H54 (cell line): ENCODE results near the gene GORAB.
A peak's percentile ranks its signal among the peaks of the same experiment; 100 is the strongest.

Experiments used
- DNase-seq: peaks from one replicate; pipeline ENCODE4 v3.0.0; 2011; ENCODE audit warnings: low spot score, mixed read lengths; ENCODE audit not compliant: insufficient read length
- FAIRE-seq: peaks from 3 replicates; lab custom pipeline; 2011; peaks lifted over from hg19 to GRCh38; lab: Jason Lieb, UNC
- POLR2A ChIP-seq: IDR thresholded peaks from 2 replicates; pipeline ENCODE4 v1.6.1; 2011; ENCODE audit warnings: low read depth, mild to moderate bottlenecking, low read length

GORAB gene

DNA sequence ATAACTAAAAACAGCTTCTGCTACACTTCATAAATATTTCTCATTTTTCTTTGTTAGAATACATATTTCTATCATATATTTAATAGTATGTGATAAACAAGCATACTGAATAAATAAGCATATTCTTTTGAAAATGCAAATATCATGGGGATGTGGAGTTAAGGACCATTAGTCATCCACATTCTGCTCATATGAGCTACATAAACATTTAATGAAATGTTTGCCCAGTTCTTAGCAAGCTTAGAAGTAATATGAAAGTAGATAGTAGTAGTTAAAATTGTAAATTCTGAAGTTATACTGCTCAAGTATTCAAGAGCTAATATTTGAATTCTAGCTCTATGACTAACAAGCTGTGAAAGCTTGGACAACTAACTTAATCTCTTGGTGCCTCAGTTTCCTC lies 10.1 kb upstream of the GORAB start:
- TF ChIP-seq POLR2A, result no peak
- no peak for FAIRE-seq
- DNase-seq, result no peak

DNA sequence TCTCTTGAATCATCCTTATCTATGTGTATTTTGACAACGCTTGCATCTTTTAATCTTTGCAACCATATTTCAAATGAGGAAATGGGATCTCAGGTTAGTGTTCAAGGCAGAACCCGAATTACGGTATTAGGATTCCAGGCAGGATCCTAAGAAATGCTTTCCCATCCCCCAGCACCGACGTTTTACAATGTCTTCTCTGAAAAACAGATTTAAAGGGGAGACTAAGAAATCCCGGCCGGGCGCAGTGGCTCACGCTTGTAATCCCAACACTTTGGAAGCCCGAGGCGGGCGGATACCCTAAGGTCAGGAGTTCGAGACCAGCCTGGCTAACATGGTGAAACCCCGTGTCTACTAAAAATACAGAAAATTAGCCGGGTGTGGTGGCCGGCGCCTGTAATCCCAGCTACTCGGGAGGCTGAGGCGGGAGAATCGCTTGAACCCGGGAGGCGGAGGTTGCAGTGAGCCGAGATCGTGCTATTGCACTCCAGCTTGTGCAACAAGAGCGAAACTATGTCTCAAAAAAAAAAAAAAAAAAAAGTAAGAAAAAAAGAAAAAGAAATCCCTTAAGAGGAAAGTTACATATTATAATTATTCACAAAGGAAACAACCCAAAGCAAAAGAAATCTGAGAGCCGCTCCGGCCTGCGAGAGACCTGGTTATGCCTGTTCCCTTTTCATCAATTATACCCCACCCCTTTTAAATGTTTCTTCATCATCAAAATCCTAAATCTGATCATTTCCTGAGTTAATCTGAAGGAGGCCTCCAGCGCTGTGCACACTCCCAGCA lies 801 bp upstream of the GORAB start:
- no peak for DNase-seq
- FAIRE-seq, result no peak

DNA sequence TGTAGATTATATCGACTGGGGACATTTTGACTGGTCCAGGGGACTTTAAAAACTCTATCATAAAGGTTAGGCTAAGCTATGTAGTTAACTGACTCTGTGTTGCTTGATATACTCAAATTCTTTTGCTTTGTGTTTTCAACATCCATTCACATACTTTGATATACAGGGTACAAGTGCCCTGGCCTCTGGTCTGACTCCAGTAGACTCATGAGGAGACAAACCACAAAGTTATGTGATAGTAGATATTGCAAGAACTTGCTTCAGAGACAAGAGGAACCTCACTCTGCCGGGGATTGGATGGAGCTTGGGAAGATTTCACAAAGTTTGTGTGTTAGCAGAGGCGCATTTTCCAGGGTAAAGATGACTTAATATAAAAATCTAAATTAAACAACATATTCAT lies 1.3 kb downstream of the GORAB start:
- DNase-seq, result no peak
- TF ChIP-seq POLR2A, result no peak
- FAIRE-seq, result peak; percentile 27

More for the DNA sequence above, 801 bp upstream of the GORAB start:
- TF ChIP-seq POLR2A, result no peak

DNA sequence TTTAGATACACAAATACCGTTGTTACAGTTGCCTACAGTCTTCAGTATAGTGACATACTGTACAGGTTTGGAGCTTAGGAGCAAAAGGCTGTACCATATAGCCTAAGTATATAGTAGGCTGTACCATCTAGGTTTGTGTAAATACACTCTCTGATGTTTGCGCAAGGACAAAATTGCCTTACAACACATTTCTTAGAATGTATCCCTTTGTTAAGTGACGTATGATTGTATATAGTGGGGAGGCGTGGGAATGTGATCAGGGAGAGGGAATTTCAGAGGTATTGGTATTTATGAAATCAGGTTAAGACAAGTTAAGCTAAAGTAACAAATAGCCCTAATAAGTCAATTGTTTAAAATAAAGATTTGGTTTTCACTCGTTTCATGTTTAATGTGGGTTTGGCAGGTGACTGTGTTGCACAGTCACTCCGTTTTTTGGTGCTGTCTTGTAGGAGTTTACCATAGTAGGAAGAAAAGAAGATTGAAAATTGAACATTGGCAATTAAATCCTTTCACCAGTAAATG lies 2.7 kb downstream of the GORAB start:
- TF ChIP-seq POLR2A, result no peak
- FAIRE-seq (no peak), DNase-seq (no peak)

DNA sequence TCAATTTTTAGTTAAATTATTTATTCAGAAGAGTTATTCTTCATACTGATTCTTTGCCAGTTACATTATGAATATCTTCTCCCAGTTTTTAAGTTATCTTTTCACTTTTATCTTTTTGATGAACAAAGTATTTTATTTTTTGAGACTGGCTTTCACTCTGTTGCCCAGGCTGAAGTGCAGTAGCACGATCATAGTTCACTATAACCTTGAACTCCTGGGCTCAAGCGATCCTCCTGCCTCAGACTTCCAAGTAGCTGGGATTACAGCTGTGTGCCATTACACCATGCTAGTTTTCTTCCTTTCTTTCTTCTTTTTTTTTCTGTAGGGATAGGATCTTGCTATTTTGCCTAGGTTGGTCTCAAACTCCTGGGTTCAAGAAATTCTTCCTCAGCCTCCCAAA lies 3.5 kb downstream of the GORAB start:
- FAIRE-seq (no peak), DNase-seq (no peak)
- TF ChIP-seq POLR2A, result no peak

- TF ChIP-seq POLR2A, result no peak
- DNase-seq (no peak), FAIRE-seq (no peak)
Observed at GRCh38 chr1:170536924-170537551, 5.1 kb downstream of the GORAB start.

DNA sequence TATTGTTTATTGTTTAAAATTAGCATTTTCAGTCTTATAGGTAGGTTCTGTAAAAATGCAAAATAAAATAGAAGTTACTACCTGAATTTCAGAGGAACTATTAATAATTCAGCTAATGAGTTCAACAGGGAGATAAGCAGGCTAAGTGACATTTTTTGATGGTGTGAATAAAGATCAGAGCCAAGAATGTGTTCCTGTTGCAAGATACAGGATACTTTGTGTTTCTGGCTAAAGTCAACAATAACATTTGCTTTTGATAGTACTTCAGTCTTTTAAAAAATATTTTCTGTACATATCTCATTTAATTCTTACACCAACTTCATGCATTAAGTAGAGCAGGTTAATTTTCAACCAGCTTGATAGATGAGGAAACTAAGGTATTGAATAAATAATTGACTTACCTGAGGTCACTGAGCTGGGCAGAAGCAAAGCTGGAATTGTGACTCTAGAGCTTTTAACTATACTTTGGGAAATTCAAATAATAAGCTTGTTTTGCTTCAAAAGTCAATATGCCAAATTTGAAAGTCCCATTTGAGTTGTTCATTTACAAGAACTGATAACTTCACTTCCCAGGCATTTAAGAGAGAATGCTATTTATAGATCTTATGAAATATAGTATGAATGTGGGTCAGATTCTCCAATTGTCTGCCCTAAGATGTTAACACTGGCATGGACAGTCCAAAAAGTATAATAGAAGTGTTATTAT lies 6.0 kb downstream of the GORAB start:
- no peak for TF ChIP-seq POLR2A
- FAIRE-seq (no peak), DNase-seq (no peak)

- FAIRE-seq (no peak), DNase-seq (no peak)
- no peak for TF ChIP-seq POLR2A
Observed at GRCh38 chr1:170538687-170539086, 6.7 kb downstream of the GORAB start.

DNA sequence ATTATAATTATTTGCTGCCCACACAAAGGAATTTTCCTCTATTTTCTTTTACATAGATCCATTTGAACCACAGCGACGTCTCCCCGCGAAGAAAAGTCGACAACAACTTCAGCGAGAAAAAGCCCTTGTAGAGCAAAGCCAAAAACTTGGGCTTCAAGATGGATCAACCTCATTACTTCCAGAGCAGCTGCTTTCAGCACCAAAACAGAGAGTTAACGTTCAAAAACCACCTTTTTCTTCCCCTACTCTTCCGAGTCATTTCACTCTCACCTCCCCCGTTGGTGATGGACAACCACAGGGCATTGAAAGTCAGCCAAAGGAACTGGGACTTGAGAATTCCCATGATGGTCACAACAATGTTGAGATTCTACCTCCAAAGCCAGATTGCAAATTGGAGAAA lies 7.2 kb downstream of the GORAB start:
- DNase-seq, result no peak
- no peak for FAIRE-seq
- no peak for TF ChIP-seq POLR2A

- no peak for TF ChIP-seq POLR2A
- DNase-seq (no peak), FAIRE-seq (no peak)
Observed at GRCh38 chr1:170544624-170545023, 12.7 kb downstream of the GORAB start.

DNA sequence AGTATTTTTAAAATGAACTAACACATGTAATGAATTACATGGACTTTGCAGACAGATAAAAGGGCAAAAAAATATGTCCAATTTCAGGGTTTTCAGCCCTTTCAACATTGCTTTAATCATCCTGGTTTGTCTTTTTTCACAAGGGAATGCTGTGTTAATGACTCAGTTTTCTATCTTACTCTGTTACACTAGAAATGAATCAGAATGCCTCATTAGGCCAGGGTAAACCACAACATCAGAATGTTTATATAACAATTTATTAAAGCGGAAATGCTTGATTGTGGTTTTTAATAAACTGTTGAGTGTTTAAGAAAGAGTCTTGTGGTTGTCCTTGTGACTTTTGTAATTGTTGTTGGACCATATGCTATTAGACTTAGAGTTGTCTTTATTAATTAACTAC lies 13.5 kb downstream of the GORAB start:
- TF ChIP-seq POLR2A, result no peak
- FAIRE-seq (no peak), DNase-seq (no peak)

DNA sequence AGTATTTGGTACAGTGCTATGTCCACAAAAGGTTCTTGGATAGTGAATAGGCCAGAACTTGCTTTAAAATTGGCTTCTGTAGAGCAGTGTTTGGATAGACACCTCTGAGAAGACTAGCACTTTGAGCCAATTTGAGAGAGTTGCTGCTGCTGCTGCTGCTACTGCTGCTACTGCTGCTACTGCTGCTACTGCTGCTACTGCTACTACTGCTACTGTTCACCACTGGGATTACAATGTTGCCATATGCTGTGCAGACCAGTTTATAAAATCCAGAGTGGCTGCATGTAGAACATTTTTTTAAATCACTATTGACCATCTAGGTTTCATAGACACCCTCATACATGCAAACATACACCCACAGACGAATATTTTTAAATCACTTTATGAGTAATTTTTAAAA lies 15.3 kb downstream of the GORAB start:
- TF ChIP-seq POLR2A, result no peak
- FAIRE-seq (no peak), DNase-seq (no peak)

DNA sequence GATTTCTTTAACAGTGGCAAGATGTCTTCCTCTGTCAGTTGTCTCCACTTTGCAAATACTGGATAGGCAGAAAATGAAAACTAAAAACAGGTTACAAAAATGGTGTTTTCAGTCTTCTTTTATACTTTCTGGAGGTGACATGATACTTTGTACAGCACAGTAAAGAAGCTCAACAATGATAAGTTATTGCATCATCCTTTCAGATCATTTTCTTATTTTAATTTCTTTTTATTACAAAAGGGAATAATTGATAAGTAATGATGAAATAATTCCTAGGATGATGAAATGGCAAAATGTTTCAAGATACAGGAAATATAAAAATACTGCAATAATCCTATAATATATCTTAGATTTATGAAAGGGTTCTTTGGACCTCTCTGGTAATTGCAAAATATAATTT lies 16.5 kb downstream of the GORAB start:
- TF ChIP-seq POLR2A, result no peak
- DNase-seq, result no peak
- FAIRE-seq, result no peak

- no peak for DNase-seq
- no peak for FAIRE-seq
- no peak for TF ChIP-seq POLR2A
Observed at GRCh38 chr1:170555370-170555769, 23.4 kb downstream of the GORAB start.
